HepG2 (cell line): Measurements from ENCODE around the gene HAUS7.

Source experiments
- ARID2 ChIP-seq: sonication (generic); formaldehyde crosslinking; IDR thresholded peaks from 2 replicates; pipeline ENCODE4 v1.8.1; 2022; ENCODE audit warnings: mild to moderate bottlenecking, missing genetic modification reagents, borderline replicate concordance
- BRCA1 ChIP-seq: sonication (generic); formaldehyde crosslinking; IDR thresholded peaks from 2 replicates; pipeline ENCODE4 v1.4.0; 2020; ENCODE audit warnings: missing genetic modification reagents
- CCDC6 ChIP-seq: sonication (generic); formaldehyde crosslinking; IDR thresholded peaks from 2 replicates; pipeline ENCODE4 v1.8.1; 2022; ENCODE audit warnings: mild to moderate bottlenecking, missing genetic modification reagents, moderate library complexity
- CHD4 ChIP-seq: fragments of 200-600 bp; sonication (generic); IDR thresholded peaks from 2 replicates; pipeline ENCODE4 v1.7.0; 2017; ENCODE audit warnings: mild to moderate bottlenecking, low read length, borderline replicate concordance
- MEF2D ChIP-seq: sonication (generic); formaldehyde crosslinking; IDR thresholded peaks from 2 replicates; pipeline ENCODE4 v1.5.1; 2020; ENCODE audit warnings: mild to moderate bottlenecking, missing genetic modification reagents
- POLR2A ChIP-seq, 2 experiments: IDR thresholded peaks; 2 replicates each; pipeline ENCODE4 v1.6.1; 2011; ENCODE audit warnings: low read depth in 2 of 2, low read length in 2 of 2, mild to moderate bottlenecking in 1 of 2, moderate library complexity in 1 of 2; ENCODE audit not compliant: insufficient read depth in 1 of 2
- POLR2AphosphoS5 ChIP-seq: IDR thresholded peaks from 2 replicates; pipeline ENCODE4 v1.6.1; 2012; ENCODE audit warnings: low read depth, low read length
- RAD21 ChIP-seq: fragments of 450-650 bp; formaldehyde crosslinking; IDR thresholded peaks from 2 replicates; pipeline ENCODE4 v1.5.0; 2020; ENCODE audit warnings: mild to moderate bottlenecking
- SRSF9 ChIP-seq: fragments of 200-400 bp; formaldehyde crosslinking; IDR thresholded peaks from 2 replicates; pipeline ENCODE4 v1.6.1; 2018; ENCODE audit warnings: borderline replicate concordance, mild to moderate bottlenecking, low read depth, low read length; ENCODE audit not compliant: insufficient read depth, poor library complexity, severe bottlenecking
- ZBTB44 ChIP-seq: sonication (generic); formaldehyde crosslinking; IDR thresholded peaks from 2 replicates; pipeline ENCODE4 v1.4.0; 2020; ENCODE audit warnings: missing genetic modification reagents
- ZFP1 ChIP-seq: IDR thresholded peaks from 2 replicates; pipeline ENCODE4 v1.6.1; 2016
- ZNF451 ChIP-seq: sonication (generic); formaldehyde crosslinking; IDR thresholded peaks from 2 replicates; pipeline ENCODE4 v1.5.0; 2020; ENCODE audit warnings: mild to moderate bottlenecking, missing genetic modification reagents
- ZNF850 ChIP-seq: sonication (generic); formaldehyde crosslinking; conservative IDR thresholded peaks from 2 replicates; pipeline ENCODE4 v1.9.0; 2021; ENCODE audit warnings: mild to moderate bottlenecking, missing genetic modification reagents
- TF ChIP-seq, protein P1 (sequence below): sonication (generic); formaldehyde crosslinking; IDR thresholded peaks from 2 replicates; pipeline ENCODE4 v1.4.0; 2020; ENCODE audit warnings: missing genetic modification reagents, borderline replicate concordance

DNA sequence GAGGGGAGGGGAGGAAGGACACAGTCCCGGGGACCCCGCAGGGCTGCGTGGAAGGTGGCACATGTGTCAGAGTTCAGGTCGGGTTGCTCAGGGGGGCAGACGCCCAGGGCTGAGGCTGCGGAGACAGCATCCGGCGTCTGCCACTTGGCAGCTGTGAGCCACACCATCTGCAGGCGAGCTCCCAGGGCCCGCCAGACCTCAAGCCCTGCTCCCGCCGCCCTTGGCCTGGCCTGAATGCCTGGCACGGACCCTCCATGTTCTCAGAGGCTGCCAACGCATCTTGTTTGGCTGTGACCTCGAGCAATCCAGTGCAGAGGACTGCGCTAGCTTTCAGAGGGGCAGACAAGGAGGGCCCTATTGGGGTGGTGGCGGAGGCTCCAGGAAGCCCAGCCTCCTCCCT, 29.5 kb upstream of the HAUS7 start:
- TF ChIP-seq BRCA1 (CRISPR knock-in tag) (no peak), ZNF451 (CRISPR knock-in tag) (no peak), ZNF850 (no peak), ZFP1 (CRISPR knock-in tag) (no peak), CHD4 (no peak), POLR2A (IDR thresholded peaks at IDR 0.05; ENCODE audit: insufficient read depth in 1 of 2, low read depth in 2 of 2, low read length in 2 of 2) (no peak), POLR2AphosphoS5 (no peak), ARID2 (no peak), ZBTB44 (no peak), CCDC6 (CRISPR knock-in tag) (no peak), SRSF9 (no peak), MEF2D (no peak), RAD21 (CRISPR knock-in tag) (no peak)
- TF ChIP-seq, protein P1, sequence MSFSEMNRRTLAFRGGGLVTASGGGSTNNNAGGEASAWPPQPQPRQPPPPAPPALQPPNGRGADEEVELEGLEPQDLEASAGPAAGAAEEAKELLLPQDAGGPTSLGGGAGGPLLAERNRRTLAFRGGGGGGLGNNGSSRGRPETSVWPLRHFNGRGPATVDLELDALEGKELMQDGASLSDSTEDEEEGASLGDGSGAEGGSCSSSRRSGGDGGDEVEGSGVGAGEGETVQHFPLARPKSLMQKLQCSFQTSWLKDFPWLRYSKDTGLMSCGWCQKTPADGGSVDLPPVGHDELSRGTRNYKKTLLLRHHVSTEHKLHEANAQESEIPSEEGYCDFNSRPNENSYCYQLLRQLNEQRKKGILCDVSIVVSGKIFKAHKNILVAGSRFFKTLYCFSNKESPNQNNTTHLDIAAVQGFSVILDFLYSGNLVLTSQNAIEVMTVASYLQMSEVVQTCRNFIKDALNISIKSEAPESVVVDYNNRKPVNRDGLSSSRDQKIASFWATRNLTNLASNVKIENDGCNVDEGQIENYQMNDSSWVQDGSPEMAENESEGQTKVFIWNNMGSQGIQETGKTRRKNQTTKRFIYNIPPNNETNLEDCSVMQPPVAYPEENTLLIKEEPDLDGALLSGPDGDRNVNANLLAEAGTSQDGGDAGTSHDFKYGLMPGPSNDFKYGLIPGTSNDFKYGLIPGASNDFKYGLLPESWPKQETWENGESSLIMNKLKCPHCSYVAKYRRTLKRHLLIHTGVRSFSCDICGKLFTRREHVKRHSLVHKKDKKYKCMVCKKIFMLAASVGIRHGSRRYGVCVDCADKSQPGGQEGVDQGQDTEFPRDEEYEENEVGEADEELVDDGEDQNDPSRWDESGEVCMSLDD: no peak
